ENCODE data around the gene ZSCAN12.

The ZSCAN12 gene

DNA sequence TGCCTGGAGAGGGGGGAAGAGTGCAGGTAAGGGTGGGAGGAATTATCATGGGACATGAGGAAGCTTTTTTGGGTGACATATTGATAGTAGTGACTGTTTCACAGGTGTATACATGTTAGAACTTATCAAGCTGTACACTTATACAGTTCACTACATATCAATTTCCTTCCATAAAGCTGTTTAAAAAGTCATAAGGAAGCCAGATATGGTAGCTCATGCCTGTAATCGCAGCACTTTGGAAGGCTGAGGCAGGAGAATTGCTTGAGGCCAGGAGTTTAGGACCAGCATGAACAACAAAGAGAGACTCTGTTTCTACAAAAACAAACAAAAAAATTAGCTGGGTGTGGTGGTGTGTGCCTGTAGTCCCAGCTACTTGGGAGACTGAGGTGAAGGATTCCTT, 21.7 kb downstream of the ZSCAN12 start:
- Histone ChIP-seq H3K4me3 (replicated peaks; ENCODE audit: low read depth, low read length) (no peak overlapping the region), H3K27me3 (replicated peaks; ENCODE audit: control insufficient read depth, insufficient read depth, low read length) (no peaks in the 10 kb centered on the region), H3K36me3 (ENCODE audit: control insufficient read depth, insufficient read depth, low read length) (peaks cover 3% of the 10 kb centered on the region)
- TF ChIP-seq, protein P1, sequence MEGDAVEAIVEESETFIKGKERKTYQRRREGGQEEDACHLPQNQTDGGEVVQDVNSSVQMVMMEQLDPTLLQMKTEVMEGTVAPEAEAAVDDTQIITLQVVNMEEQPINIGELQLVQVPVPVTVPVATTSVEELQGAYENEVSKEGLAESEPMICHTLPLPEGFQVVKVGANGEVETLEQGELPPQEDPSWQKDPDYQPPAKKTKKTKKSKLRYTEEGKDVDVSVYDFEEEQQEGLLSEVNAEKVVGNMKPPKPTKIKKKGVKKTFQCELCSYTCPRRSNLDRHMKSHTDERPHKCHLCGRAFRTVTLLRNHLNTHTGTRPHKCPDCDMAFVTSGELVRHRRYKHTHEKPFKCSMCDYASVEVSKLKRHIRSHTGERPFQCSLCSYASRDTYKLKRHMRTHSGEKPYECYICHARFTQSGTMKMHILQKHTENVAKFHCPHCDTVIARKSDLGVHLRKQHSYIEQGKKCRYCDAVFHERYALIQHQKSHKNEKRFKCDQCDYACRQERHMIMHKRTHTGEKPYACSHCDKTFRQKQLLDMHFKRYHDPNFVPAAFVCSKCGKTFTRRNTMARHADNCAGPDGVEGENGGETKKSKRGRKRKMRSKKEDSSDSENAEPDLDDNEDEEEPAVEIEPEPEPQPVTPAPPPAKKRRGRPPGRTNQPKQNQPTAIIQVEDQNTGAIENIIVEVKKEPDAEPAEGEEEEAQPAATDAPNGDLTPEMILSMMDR (IDR thresholded peaks at IDR 0.05; ENCODE audit: insufficient read depth, low read length, poor library complexity, severe bottlenecking): no peak
- no peak for DNase-seq (ENCODE audit: extremely low read depth, insufficient read length)

DNA sequence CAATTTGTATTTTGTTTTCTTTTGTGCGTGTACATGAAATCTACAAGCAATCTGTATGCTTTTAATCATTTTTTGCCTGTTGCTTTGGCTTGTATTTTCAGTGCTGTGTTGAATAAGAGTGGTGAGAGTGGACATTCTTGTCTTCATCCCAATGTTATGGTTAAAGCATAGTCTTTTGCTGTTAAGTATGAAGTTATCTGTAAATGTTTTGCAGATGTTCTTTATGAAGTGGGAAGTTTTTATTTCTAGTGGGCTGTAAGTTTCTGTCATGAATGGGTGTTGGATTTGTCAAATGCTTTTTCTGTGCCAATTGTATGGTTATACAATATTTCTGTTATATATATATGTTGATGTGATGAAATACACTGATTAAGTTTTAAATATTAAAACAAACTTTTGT, 25.6 kb downstream of the ZSCAN12 start:
- DNase-seq (ENCODE audit: extremely low read depth, insufficient read length): no peak
- H3K27me3 ChIP-seq (replicated peaks; ENCODE audit: control insufficient read depth, insufficient read depth, low read length): no peaks in the 10 kb centered on the region
- TF ChIP-seq, protein P1 (IDR thresholded peaks at IDR 0.05; ENCODE audit: insufficient read depth, low read length, poor library complexity, severe bottlenecking): no peak
- no peaks in the 10 kb centered on the region for H3K36me3 ChIP-seq (ENCODE audit: control insufficient read depth, insufficient read depth, low read length)
- H3K4me3 ChIP-seq (replicated peaks; ENCODE audit: low read depth, low read length): no peak overlapping the region

DNA sequence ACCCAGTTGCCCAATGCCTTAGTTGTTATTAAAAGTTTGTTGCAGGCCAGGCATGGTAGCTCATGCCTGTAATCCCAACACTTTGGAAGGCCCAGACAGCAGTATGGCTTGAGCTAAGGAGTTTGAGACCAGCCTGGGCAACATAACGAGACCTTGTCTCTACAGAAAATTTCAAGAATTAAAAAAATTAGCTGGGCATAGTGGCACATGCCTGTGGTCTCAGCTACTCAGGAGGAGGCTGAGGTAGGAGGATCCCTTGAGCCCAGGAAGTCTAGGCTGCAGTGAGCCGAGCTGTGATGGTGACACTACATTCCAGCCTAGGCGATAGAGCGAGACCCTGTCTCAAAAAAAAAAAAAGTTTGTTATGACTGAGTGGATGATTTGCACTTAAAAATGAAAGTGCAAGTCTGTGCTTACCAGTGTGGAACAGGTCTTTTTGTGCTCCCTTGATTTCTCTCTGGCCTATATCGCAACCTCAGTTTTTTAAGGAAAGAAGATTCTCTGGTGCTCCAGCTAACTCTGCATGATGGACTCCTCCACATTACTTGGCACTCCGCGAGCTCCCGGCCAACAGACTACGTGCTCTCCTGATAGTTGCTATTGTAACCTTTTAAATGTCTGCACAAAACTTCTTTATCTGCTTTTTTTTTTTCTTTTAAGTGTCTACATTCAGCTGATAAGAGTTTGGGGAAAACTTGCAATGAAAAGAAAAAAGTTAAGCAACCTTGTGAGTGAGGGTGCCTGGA, 27.7 kb downstream of the ZSCAN12 start:
- TF ChIP-seq, protein P1 (IDR thresholded peaks at IDR 0.05; ENCODE audit: insufficient read depth, low read length, poor library complexity, severe bottlenecking): no peak
- H3K27me3 ChIP-seq (replicated peaks; ENCODE audit: control insufficient read depth, insufficient read depth, low read length): no peaks in the 10 kb centered on the region

DNA sequence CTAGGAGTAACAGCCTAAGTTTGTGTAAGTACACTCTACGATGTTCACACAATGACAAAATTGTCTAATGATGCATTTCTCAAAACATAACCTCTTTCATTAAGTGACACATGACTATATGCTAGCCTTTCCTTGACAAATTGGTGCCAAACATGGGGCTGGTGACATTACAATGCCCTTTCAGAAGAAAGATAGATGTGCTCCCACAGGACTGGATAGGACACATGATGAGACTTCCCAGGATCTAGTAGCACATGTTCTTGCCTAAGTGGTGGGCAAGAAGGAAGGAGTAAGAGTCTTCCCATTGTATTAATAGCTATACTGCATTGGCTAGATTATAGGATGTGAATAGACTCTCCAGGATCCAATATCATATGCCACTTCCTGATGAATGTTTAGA, 28.3 kb downstream of the ZSCAN12 start:
- H3K27me3 ChIP-seq (replicated peaks; ENCODE audit: control insufficient read depth, insufficient read depth, low read length): no peaks in the 10 kb centered on the region
- no peak overlapping the region for H3K4me3 ChIP-seq (replicated peaks; ENCODE audit: low read depth, low read length)
- no peak for DNase-seq (ENCODE audit: extremely low read depth, insufficient read length)
- no peaks in the 10 kb centered on the region; the same call in 1 of the 2 replicates for H3K36me3 ChIP-seq (ENCODE audit: control insufficient read depth, insufficient read depth, low read length)
- TF ChIP-seq, protein P1 (IDR thresholded peaks at IDR 0.05; ENCODE audit: insufficient read depth, low read length, poor library complexity, severe bottlenecking): no peak

More for the DNA sequence above, 27.7 kb downstream of the ZSCAN12 start:
- no peak overlapping the region for H3K4me3 ChIP-seq (replicated peaks; ENCODE audit: low read depth, low read length)
- DNase-seq (ENCODE audit: extremely low read depth, insufficient read length): peak; percentile 26
- no peaks in the 10 kb centered on the region for H3K36me3 ChIP-seq (ENCODE audit: control insufficient read depth, insufficient read depth, low read length)

DNA sequence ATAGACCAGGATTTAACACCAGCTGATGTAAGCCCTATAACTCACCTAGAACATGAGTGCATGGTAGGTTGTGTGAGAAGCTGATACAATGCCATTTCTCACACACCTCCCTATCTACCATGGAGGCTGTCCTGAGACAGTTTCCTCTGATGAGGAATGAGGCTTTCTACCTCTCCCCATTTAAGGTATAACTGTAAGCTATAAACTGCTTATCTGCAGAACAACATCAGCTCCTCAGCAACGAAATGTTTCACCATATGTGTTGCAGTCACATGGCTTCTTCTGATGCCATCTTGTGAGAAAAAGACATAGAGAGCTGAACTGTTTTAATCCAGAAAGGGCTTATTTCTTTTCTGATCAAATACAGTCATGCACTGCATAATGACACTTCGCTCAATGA, 29.1 kb downstream of the ZSCAN12 start:
- no peak overlapping the region for H3K4me3 ChIP-seq (replicated peaks; ENCODE audit: low read depth, low read length)
- no peaks in the 10 kb centered on the region for H3K27me3 ChIP-seq (replicated peaks; ENCODE audit: control insufficient read depth, insufficient read depth, low read length)
- no peak for DNase-seq (ENCODE audit: extremely low read depth, insufficient read length)
- peaks cover 2% of the 10 kb centered on the region for H3K36me3 ChIP-seq (ENCODE audit: control insufficient read depth, insufficient read depth, low read length)
- TF ChIP-seq, protein P1 (IDR thresholded peaks at IDR 0.05; ENCODE audit: insufficient read depth, low read length, poor library complexity, severe bottlenecking): no peak

Data from GM06990 (cell line).